Right forelimb (tissue), 1 donor: ENCODE data around the gene CRADD.
"Not testable (repeated sequence)": the region's sequence is repeated elsewhere in the genome, so short reads cannot be mapped to it uniquely, and the experiment has no call there.

ENCODE experiments used
- DNase-seq: peaks from one replicate; pipeline ENCODE4 v3.0.0-alpha.2; 2018

The CRADD gene

GRCh38 chr12:93882763-93883162, 205.6 kb downstream of the CRADD start:
- no peak for DNase-seq

GRCh38 chr12:93883436-93884154, 206.4 kb downstream of the CRADD start:
- no peak for DNase-seq

GRCh38 chr12:93884794-93885460, 207.8 kb downstream of the CRADD start:
- peak; percentile 5 for DNase-seq

- not testable (repeated sequence) for DNase-seq
These were observed 208.9 kb downstream of the CRADD start for GRCh38 chr12:93885973-93886532.

GRCh38 chr12:93886533-93887511, 209.6 kb downstream of the CRADD start:
- DNase-seq = no peak

GRCh38 chr12:93888964-93889363, 211.8 kb downstream of the CRADD start:
- DNase-seq = no peak

- peak; percentile 44 for DNase-seq
These were observed 212.5 kb downstream of the CRADD start for GRCh38 chr12:93889516-93890212.

GRCh38 chr12:93892423-93893268, 215.5 kb downstream of the CRADD start:
- DNase-seq = peak; percentile 55

- DNase-seq = peak; percentile 92
These were observed 217.4 kb downstream of the CRADD start for GRCh38 chr12:93894391-93895088.

- DNase-seq = no peak
These were observed 217.9 kb downstream of the CRADD start for GRCh38 chr12:93895089-93895445.

GRCh38 chr12:93896427-93896826, 219.3 kb downstream of the CRADD start:
- no peak for DNase-seq

- no peak for DNase-seq
These were observed 219.8 kb downstream of the CRADD start for GRCh38 chr12:93896952-93897351.

- no peak for DNase-seq
These were observed 224.6 kb downstream of the CRADD start for GRCh38 chr12:93901739-93902138.

GRCh38 chr12:93902192-93902591, 225.0 kb downstream of the CRADD start:
- DNase-seq = no peak

GRCh38 chr12:93902736-93903562, 225.8 kb downstream of the CRADD start:
- no peak for DNase-seq

GRCh38 chr12:93904124-93904523, 226.9 kb downstream of the CRADD start:
- no peak for DNase-seq

GRCh38 chr12:93908264-93908663, 231.1 kb downstream of the CRADD start:
- no peak for DNase-seq

GRCh38 chr12:93908846-93909567, 231.8 kb downstream of the CRADD start:
- peak; percentile 72 for DNase-seq

GRCh38 chr12:93911396-93911795, 234.2 kb downstream of the CRADD start:
- no peak for DNase-seq
